Measurements from ENCODE around the gene HERC2. TPM values are rescaled to one million over a fixed set of nuclear protein-coding genes. Genes with fewer than 3 reads are reported as not detected.

Gene HERC2
- total RNA-seq, 2 donors from 2014 or later: 32.9 to 39.1 TPM

DNA sequence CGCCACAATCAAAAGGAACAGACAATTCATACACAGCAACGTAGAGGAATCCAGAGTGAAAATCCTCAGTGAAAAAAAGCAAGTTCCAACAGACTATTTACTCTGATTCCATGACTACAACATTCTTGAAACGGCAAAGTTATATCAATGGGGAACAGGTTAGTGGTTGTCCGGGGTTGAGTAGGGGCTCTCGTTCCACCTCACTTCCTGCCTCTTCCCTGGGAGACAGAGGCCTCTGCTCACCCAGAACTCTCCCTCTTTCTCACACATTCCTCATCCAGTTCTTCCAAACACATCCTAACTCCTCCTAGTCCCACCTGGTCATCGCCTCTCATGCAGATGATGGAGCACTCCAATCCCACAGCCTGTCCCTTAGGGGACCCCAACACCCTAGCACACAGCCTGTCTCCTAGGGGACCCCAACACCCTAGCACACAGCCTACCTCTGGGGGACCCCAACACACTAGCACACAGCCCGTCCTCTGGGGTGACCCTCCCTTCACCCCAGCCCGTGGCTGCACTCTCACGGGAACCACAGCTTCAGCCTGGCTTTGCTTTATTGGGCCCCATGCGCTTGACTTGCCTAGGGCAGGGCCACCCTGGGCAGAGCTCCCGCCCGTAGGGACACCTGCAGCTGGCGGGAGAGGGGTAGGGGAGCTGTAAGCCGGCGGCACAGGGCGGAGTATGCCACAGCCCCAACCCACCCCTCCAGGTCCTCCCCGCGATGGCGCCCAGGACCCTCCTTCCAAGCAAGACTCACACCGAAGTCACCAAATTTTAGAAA is 228.0 kb downstream of the HERC2 start:
- no peak for ATAC-seq
- Mint-ChIP-seq H3K4me3 (peak overlapping the region; percentile 41), H3K27me3 (peaks cover 48% of the 10 kb centered on the region), H3K4me1 (peaks cover 17% of the 10 kb centered on the region), H3K27ac (no peak overlapping the region), H3K36me3 (ENCODE audit: low read depth) (peaks cover 7% of the 10 kb centered on the region)
- H3K9me3 ChIP-seq (ENCODE audit: control insufficient read depth, low read length, poor library complexity, severe bottlenecking): peaks cover 4% of the 10 kb centered on the region
- DNase-seq: no peak

DNA sequence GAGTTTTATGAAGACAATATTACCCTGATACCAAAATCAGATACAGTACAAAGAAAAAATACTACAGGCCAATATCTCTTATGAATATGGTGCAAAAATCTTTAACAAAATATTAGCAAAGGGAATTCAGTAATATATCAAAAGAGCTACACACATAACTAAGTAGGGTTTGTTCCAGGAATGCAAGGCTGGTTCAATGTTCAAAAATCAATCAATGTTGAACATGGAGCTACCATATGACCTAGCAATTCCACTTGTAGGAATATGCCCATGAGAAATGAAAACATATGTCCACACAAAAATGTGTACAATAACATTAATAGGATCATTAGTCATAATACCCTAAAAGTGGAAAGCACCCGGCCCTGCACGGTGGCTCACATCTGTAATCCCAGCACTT is 230.7 kb downstream of the HERC2 start:
- ATAC-seq (no peak), DNase-seq (no peak)
- peaks cover 36% of the 10 kb centered on the region for H3K27me3 Mint-ChIP-seq
- H3K36me3 Mint-ChIP-seq (ENCODE audit: low read depth): peaks cover 3% of the 10 kb centered on the region
- no peak overlapping the region for H3K27ac Mint-ChIP-seq
- no peak overlapping the region for H3K4me3 Mint-ChIP-seq
- peaks cover 4% of the 10 kb centered on the region for H3K9me3 ChIP-seq (ENCODE audit: control insufficient read depth, low read length, poor library complexity, severe bottlenecking)
- peaks cover 6% of the 10 kb centered on the region for H3K4me1 Mint-ChIP-seq

DNA sequence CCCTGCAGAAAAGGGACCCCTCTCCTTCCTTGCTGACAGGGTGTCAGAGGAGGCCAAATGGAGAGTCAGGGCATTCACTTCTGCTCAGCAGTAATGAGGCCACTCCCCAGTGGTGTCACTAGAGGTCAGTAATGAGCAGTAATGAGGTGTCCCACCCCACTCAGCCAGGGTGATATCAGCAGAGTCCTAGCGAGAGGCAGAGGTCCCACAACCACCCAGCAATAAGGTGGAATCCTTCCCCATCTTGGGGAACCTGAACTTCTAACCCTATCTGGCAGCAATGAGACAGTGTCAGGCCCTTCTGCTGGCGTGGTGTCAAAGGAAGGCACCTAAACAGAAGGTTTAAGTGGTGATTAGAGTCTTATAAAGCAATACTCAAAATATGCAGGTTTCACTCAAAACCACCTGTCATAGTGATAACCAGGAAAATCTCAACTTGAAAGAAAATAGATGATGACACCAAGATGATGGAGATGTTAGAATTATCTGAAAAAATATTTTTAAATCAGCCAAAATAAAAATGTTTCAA is 235.7 kb downstream of the HERC2 start:
- Mint-ChIP-seq H3K36me3 (ENCODE audit: low read depth) (no peaks in the 10 kb centered on the region), H3K4me3 (no peak overlapping the region), H3K4me1 (peaks cover 2% of the 10 kb centered on the region), H3K27me3 (peaks cover 33% of the 10 kb centered on the region), H3K27ac (no peak overlapping the region)
- peak in 1 of 3 donors; percentile 24 for DNase-seq
- peaks cover under 1% of the 10 kb centered on the region for H3K9me3 ChIP-seq (ENCODE audit: control insufficient read depth, low read length, poor library complexity, severe bottlenecking)
- ATAC-seq: peak; percentile 100

DNA sequence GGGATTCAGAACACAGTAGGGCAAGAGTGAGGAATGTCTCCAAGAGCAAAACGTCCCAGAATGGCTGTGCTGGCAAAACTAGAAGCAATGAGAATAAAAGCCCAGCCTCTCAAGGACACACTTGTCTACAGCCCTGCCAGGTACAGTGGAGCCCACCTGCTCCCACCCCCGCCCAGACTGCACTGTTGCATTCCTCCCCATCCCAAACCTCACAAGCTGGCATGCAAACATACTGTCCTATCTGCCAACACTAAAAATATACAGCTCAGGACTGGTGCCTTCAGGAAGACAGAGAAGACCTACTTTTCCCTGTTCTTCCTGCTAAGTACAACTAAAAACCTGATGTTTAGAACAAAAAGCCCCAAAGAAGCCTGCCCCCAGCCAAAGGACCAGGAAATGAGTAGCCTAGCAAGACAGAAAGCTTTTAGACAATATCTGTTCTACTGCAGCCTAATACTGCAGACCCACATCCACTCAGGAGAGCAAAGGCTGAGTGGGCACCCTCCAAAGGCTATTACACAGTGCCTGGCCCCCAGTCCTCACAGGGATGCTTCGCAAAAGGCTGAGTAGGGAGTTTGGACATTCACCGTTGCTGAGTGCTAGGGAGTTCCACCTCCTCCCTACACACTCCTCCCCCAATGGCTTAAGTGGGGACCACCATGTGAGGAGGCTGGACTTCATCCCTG is 236.3 kb downstream of the HERC2 start:
- H3K9me3 ChIP-seq (ENCODE audit: control insufficient read depth, low read length, poor library complexity, severe bottlenecking): no peaks in the 10 kb centered on the region
- ATAC-seq: peak; percentile 8
- DNase-seq: no peak
- H3K36me3 Mint-ChIP-seq (ENCODE audit: low read depth): no peaks in the 10 kb centered on the region
- H3K27me3 Mint-ChIP-seq: peaks cover 33% of the 10 kb centered on the region
- no peak overlapping the region for H3K4me3 Mint-ChIP-seq
- H3K4me1 Mint-ChIP-seq: peaks cover 2% of the 10 kb centered on the region
- H3K27ac Mint-ChIP-seq: no peak overlapping the region

DNA sequence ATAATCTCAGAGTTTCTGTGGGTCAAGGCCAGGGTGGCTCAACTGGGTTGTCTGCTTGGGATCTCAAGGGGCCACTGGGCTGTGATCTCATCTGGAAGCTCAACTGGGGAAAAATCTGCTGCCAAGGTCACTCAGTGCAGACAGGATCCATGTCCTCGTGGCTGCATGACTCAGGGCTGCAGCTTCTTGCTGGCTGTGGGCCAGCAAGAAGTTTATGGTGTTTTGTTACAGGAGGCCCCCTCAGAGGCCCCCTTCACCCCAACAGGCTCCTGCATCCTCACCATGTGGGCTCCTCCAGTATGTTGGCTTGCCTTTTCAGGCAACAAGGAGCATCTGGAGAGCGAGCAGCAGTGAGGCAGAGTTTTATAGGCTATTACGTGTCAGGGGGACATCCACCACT is 237.4 kb downstream of the HERC2 start:
- ATAC-seq (no peak), DNase-seq (no peak)
- H3K27me3 Mint-ChIP-seq: peaks cover 42% of the 10 kb centered on the region
- no peaks in the 10 kb centered on the region for H3K36me3 Mint-ChIP-seq (ENCODE audit: low read depth)
- H3K4me3 Mint-ChIP-seq: no peak overlapping the region
- peaks cover 2% of the 10 kb centered on the region for H3K4me1 Mint-ChIP-seq
- H3K27ac Mint-ChIP-seq: no peak overlapping the region
- H3K9me3 ChIP-seq (ENCODE audit: control insufficient read depth, low read length, poor library complexity, severe bottlenecking): no peaks in the 10 kb centered on the region

DNA sequence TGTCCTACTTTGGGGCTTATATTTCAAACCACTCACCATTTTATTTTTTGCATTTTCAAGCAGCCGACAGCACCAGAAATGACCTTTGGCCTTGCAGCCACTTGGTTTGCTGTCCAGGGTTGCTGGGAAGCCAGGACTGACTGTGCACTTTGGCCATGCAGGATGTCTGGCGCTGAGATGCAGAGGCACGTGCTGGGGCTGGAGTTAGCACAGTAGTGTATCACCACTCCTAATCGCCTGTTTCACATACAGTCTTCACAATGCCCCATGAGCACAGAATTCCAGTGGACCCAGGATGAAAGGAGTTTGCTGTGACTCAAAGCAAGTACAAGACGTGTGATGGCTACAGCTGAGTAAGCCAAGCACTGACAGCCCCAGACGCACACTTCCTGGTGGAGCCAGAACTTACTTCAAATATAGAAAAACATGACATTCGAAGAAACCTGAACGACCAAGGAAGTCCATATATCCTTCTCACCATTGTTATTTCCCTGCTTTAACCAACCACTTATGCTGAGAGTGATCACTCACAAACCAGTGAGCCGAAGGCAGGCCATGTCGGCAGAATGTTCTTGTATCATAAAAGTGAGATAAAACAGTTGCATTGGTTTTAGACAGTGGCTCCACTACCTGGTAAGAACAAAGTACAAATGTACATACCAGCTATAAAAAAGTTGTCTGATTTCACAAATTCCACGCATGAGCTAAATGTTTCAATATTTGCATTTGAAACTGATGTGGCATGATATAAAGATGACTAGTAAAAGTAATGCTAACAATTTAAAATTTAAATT is 238.9 kb downstream of the HERC2 start:
- Mint-ChIP-seq H3K27me3 (peaks cover 43% of the 10 kb centered on the region), H3K4me1 (peaks cover 4% of the 10 kb centered on the region), H3K27ac (no peak overlapping the region), H3K4me3 (no peak overlapping the region), H3K36me3 (ENCODE audit: low read depth) (no peaks in the 10 kb centered on the region)
- H3K9me3 ChIP-seq (ENCODE audit: control insufficient read depth, low read length, poor library complexity, severe bottlenecking): no peaks in the 10 kb centered on the region
- no peak for ATAC-seq
- DNase-seq: no peak

DNA sequence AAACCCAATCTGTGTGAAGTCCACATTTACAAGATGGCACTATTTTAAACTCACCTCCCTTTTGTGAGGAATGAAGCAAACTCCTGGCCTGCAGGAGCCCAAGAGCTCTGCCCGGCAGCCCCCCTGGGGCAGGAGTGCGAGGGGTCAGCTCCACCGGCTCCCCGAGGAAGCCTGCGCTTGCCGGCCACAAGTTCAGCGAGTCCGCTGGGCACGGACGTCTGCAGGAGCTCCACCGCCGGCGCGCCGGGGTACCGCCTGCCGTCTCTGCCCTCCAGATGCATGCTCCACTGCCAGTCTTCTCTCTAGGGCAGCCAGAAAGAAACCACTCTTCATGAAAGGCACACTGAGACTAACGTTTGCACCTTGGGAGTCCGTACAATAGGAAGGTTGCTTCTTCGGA is 240.4 kb downstream of the HERC2 start:
- H3K4me1 Mint-ChIP-seq: peaks cover 3% of the 10 kb centered on the region
- H3K36me3 Mint-ChIP-seq (ENCODE audit: low read depth): no peaks in the 10 kb centered on the region
- no peaks in the 10 kb centered on the region for H3K9me3 ChIP-seq (ENCODE audit: control insufficient read depth, low read length, poor library complexity, severe bottlenecking)
- no peak overlapping the region for H3K27ac Mint-ChIP-seq
- peaks cover 38% of the 10 kb centered on the region for H3K27me3 Mint-ChIP-seq
- H3K4me3 Mint-ChIP-seq: no peak overlapping the region
- ATAC-seq (no peak), DNase-seq (no peak)

DNA sequence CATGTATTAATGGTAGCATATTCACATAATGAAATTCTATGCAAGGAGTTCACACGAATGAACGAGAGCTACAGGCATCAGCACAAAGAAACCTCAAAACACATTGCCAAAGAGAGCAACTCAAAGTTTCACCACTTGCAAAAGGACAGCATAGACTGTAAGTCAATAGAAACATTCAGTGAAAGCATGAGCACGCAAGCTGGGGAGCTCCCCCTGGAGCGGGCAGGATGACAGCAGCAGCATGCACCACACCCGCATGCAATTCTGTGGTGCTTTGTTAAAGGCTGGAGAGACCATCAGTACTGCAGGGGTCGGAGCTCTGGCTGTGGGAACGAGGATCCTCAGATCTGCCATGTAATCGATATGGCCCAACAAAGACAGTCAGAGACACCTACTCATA is 241.6 kb downstream of the HERC2 start:
- Mint-ChIP-seq H3K36me3 (ENCODE audit: low read depth) (no peaks in the 10 kb centered on the region), H3K27me3 (peaks cover 30% of the 10 kb centered on the region), H3K4me3 (no peak overlapping the region), H3K27ac (no peak overlapping the region), H3K4me1 (peaks cover 2% of the 10 kb centered on the region)
- no peaks in the 10 kb centered on the region for H3K9me3 ChIP-seq (ENCODE audit: control insufficient read depth, low read length, poor library complexity, severe bottlenecking)
- DNase-seq (no peak), ATAC-seq (no peak)

DNA sequence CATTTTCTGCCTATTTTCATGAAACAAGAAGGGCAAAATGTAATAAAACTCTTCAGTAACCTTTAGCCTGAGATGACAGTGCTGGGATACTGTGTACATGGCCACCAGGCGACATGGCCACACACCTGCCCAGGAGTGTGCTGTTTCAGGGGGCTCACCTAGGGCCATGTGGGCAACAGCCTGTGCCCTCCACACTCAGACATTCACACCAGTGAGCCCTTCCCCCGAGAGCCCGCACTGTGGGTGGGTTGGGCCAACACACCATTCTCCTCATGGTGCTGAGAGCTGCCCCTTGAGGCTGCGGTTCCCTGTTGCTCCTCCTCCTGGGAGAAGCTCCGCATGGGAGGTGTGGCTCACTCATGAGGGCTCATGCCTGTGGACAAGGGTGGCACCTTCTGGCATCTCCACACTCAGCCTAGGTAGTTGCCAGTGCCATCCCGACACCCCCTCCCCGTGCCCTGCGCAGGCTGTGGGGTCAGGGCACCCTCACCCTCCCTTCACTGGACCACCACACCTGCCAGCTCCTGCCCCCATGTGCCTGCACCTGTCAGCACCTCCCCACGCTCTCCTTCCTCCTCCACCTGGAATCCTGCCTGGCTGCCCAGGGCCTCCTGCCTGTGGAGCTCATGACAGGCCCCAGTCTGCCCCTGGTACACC is 242.5 kb downstream of the HERC2 start:
- no peaks in the 10 kb centered on the region for H3K9me3 ChIP-seq (ENCODE audit: control insufficient read depth, low read length, poor library complexity, severe bottlenecking)
- Mint-ChIP-seq H3K27me3 (peaks cover 21% of the 10 kb centered on the region), H3K4me1 (peaks cover 2% of the 10 kb centered on the region), H3K4me3 (no peak overlapping the region), H3K27ac (no peak overlapping the region), H3K36me3 (ENCODE audit: low read depth) (no peaks in the 10 kb centered on the region)
- ATAC-seq (no peak), DNase-seq (no peak)

DNA sequence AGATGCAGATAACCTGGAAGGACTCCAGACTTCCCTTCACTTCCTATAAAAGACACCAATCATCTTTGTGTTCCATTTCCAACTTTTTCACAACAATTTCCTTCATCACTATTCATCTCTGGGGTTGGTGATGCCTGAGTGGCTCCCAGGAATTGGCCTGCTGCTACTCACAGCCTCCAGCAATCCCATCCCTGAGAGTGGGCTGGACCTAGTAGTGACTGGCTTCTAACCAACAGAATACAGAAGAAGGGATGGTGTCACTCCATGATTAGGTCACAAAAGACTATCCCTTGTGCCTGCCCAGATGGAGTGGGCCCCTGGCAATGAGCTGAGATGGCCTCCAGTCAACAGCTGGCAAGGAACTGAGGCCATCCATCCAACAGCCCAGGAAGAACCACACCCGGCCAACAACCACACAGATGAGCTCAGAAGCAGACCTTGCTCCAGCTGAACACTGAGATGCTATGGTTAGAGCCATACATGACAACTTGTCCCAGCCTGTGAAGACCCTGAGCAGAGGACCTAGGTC is 243.7 kb downstream of the HERC2 start:
- ATAC-seq: no peak
- Mint-ChIP-seq H3K4me1 (peaks cover 2% of the 10 kb centered on the region), H3K27me3 (peaks cover 16% of the 10 kb centered on the region), H3K36me3 (ENCODE audit: low read depth) (peaks cover 1% of the 10 kb centered on the region), H3K27ac (no peak overlapping the region), H3K4me3 (no peak overlapping the region)
- no peak for DNase-seq
- H3K9me3 ChIP-seq (ENCODE audit: control insufficient read depth, low read length, poor library complexity, severe bottlenecking): no peaks in the 10 kb centered on the region

DNA sequence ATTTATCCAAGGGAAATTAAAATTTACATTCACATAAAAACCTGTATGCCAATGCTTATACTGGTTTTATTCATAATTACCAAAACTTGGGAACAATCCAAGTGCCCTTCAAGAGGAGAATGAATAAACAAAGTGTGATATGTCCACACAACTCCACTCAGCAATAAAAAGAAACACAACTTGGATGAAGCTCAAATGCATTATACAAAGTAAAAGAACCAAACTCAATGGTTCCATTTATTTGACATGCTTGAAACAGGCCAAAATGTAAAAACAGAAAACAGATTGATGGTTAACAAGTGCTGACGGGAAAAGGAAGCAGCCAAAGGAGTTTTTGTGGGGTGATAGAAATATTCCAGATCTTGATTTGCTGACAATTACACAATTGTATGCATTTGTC is 246.4 kb downstream of the HERC2 start:
- H3K4me3 Mint-ChIP-seq: no peak overlapping the region
- H3K27ac Mint-ChIP-seq: no peak overlapping the region
- no peaks in the 10 kb centered on the region for H3K9me3 ChIP-seq (ENCODE audit: control insufficient read depth, low read length, poor library complexity, severe bottlenecking)
- ATAC-seq: no peak
- peaks cover 2% of the 10 kb centered on the region for H3K4me1 Mint-ChIP-seq
- peaks cover 2% of the 10 kb centered on the region for H3K36me3 Mint-ChIP-seq (ENCODE audit: low read depth)
- no peak for DNase-seq
- H3K27me3 Mint-ChIP-seq: peaks cover 10% of the 10 kb centered on the region

DNA sequence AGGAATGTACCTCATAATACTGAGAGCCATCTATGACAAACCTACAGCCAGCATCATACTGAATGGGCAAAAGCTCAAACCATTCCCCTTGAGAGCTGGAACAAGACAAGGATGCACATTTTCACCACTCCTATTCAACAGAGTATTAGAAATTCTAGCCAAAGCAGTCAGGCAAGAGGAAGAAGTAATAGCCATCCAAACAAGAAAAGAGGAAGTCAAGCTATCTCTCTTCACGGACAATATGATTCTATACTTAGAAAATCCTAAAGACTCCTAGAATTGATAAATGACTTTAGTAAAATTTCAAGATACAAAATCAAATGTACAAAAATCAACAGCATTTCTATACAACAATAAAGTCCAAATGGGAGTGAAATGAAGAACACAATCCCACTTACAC is 253.0 kb downstream of the HERC2 start:
- H3K4me1 Mint-ChIP-seq: no peaks in the 10 kb centered on the region
- H3K9me3 ChIP-seq (ENCODE audit: control insufficient read depth, low read length, poor library complexity, severe bottlenecking): no peaks in the 10 kb centered on the region
- H3K27ac Mint-ChIP-seq: no peak overlapping the region
- H3K36me3 Mint-ChIP-seq (ENCODE audit: low read depth): peaks cover 2% of the 10 kb centered on the region
- DNase-seq (no peak), ATAC-seq (no peak)
- peaks cover 25% of the 10 kb centered on the region for H3K27me3 Mint-ChIP-seq
- no peak overlapping the region for H3K4me3 Mint-ChIP-seq

Measured in T-helper 17 cell (primary cell).